ENCODE data around the gene IL17RE. TPM values are rescaled to one million over a fixed set of nuclear protein-coding genes. Genes with fewer than 3 reads are reported as not detected.
A peak's percentile ranks its signal among the peaks of the same experiment; 100 is the strongest.

IL17RE gene
- total and polyA plus RNA-seq, 11 donors: 0.65 to 6.9 (median 0.95) TPM

DNA sequence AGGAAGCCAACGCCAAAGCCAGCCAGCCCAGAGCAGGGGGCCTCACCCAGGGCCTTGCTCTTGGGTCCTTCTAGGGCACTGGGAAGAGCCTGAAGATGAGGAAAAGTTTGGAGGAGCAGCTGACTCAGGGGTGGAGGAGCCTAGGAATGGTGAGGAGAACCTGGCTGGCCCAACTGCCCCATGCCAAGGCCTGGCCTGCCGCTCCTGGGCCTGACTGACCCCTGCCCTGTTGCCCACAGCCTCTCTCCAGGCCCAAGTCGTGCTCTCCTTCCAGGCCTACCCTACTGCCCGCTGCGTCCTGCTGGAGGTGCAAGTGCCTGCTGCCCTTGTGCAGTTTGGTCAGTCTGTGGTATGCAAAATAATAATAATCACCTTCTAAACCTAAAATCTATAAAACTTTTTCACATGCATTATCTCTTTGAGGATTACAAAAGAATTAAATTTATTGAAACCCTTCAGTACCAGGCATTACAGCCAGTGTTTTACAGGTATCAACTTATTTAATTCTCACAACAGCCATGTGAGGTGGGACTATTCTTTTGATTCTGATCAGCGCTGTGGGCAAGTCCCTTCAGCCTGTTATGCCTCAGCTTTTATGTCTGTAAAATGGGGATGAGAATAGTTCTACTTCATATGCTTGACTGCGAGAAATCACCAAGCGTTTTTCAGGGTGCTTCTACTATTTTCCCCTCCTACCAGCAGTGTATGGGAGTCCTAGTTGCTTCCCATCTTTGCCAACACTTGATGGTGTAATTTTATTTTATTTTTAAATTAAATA is 15.8 kb downstream of the IL17RE start:
- Histone ChIP-seq H3K4me3 (peak overlapping the region in 1 of 12 donors; percentile 65), H3K27me3 (no peaks in the 10 kb centered on the region), H3K36me3 (peaks cover 0 to 24% (median 9%) of the 10 kb centered on the region in 9 donors), H3K27ac (peak overlapping the region in 1 of 12 donors; percentile 96), H3K9me3 (no peaks in the 10 kb centered on the region), H3K4me1 (peaks cover 4 to 42% (median 30%) of the 10 kb centered on the region in 12 donors)
- TF ChIP-seq, protein P1, sequence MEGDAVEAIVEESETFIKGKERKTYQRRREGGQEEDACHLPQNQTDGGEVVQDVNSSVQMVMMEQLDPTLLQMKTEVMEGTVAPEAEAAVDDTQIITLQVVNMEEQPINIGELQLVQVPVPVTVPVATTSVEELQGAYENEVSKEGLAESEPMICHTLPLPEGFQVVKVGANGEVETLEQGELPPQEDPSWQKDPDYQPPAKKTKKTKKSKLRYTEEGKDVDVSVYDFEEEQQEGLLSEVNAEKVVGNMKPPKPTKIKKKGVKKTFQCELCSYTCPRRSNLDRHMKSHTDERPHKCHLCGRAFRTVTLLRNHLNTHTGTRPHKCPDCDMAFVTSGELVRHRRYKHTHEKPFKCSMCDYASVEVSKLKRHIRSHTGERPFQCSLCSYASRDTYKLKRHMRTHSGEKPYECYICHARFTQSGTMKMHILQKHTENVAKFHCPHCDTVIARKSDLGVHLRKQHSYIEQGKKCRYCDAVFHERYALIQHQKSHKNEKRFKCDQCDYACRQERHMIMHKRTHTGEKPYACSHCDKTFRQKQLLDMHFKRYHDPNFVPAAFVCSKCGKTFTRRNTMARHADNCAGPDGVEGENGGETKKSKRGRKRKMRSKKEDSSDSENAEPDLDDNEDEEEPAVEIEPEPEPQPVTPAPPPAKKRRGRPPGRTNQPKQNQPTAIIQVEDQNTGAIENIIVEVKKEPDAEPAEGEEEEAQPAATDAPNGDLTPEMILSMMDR (IDR thresholded peaks at IDR 0.05): no peak
- no peak for TF ChIP-seq POLR2A (IDR thresholded peaks at IDR 0.05)
- intact Hi-C loops (cut with DNase I): loop anchor here in 2 of 10 donors (5.0 to 10.0 kb wide), 4 partner anchors 74 to 416 kb away; partner anchors contain the start of genes ARPC4 (in 1 of the 2), RPUSD3 (in 1 of the 2), TADA3 (in 1 of the 2) and TTLL3 (in 1 of the 2)
- no peak for DNase-seq
- WGBS, 4 donors: 90 to 95% (median 94%) methylated on average over 8 of the region's 8 CpGs
- no peak for ATAC-seq

DNA sequence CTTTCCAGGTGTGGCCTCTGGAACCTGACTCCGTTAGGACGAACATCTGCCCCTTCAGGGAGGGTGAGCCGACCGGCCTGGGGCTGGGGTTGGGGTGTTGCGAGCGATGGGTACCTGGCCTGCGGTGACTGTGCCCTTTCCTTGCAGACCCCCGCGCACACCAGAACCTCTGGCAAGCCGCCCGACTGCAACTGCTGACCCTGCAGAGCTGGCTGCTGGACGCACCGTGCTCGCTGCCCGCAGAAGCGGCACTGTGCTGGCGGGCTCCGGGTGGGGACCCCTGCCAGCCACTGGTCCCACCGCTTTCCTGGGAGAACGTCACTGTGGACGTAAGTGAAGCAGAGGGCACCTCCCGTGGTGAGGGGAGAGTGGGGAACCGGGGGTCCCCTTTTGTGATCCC is 25.5 kb downstream of the IL17RE start:
- Histone ChIP-seq H3K4me1 (peaks cover 0 to 13% (median 8%) of the 10 kb centered on the region in 12 donors), H3K9me3 (no peaks in the 10 kb centered on the region), H3K4me3 (no peak overlapping the region), H3K36me3 (peaks cover 0 to 62% (median 48%) of the 10 kb centered on the region in 9 donors), H3K27me3 (no peaks in the 10 kb centered on the region), H3K27ac (no peak overlapping the region)
- no peak for ATAC-seq
- intact Hi-C loops (cut with DNase I): no loop called here
- WGBS, 4 donors: 95 to 98% (median 97%) methylated on average over 8 to 23 of the region's 23 CpGs
- peak in 1 of 5 donors; percentile 64 for DNase-seq
- no peak for TF ChIP-seq POLR2A (IDR thresholded peaks at IDR 0.05)
- TF ChIP-seq, protein P1 (IDR thresholded peaks at IDR 0.05): no peak

DNA sequence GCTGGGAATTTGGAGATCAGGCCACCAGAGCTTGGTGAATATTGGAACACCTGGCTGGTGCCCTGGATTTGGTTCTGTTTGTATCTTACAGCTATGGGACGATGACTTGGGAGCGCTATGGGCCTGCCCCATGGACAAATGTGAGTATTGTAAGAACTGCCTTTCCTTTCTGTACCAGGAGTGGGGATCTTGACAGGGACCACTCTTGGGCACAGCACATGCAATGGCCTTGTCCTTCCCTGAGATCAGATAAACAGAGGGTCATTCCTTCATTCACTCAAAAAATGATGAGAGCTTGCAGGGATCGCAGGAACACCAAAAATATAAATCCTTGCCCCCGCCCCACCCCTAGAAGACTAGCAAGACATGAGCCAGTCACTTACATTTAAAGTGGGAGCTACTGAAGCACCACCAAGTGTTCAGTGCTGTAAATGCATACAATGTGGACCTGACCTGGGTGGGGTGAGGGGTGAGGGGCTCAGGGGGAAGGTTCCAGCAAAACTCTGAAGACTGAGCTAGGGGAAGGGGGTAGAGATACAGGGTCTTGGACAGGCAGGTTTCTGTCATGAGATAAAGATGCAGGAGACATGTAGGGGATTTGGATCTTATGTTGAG is 28.3 kb downstream of the IL17RE start:
- Histone ChIP-seq H3K27me3 (no peaks in the 10 kb centered on the region), H3K4me3 (no peak overlapping the region), H3K9me3 (no peaks in the 10 kb centered on the region), H3K36me3 (peaks cover 0 to 50% (median 31%) of the 10 kb centered on the region in 9 donors), H3K27ac (no peak overlapping the region), H3K4me1 (peaks cover 7 to 34% (median 23%) of the 10 kb centered on the region in 12 donors)
- TF ChIP-seq POLR2A (IDR thresholded peaks at IDR 0.05): no peak
- TF ChIP-seq, protein P1 (IDR thresholded peaks at IDR 0.05): no peak
- 94 to 97% (median 96%) methylated on average over 4 of the region's 4 CpGs for WGBS, 4 donors
- DNase-seq: peak in 1 of 5 donors; percentile 5
- ATAC-seq: no peak
- intact Hi-C loops (cut with DNase I): loop anchor here in 3 of 10 donors (5.0 to 10.0 kb wide), 3 partner anchors 81 to 296 kb away; no protein-coding TSS in a partner anchor

DNA sequence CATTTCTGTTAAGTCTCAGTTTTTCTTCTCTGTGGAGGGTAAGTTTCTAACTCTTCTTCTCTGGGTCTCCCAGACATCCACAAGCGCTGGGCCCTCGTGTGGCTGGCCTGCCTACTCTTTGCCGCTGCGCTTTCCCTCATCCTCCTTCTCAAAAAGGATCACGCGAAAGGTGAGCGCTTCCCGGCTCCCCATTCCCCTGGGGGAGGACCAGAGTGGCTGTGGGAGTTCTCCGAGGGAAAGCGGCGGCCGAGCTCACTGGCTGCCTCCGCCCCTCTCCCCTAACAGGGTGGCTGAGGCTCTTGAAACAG is 29.8 kb downstream of the IL17RE start:
- intact Hi-C loops (cut with DNase I): loop anchor here in 4 of 10 donors (2.0 to 10.0 kb wide), 5 partner anchors 16 to 295 kb away; partner anchors contain the start of gene IL17RC (in 1 of the 4)
- Histone ChIP-seq H3K27ac (peak overlapping the region; percentile 74 to 98 (median 93)), H3K9me3 (no peaks in the 10 kb centered on the region), H3K4me3 (peak overlapping the region in 11 of 12 donors; percentile 56 to 92 (median 76)), H3K27me3 (no peaks in the 10 kb centered on the region), H3K36me3 (peaks cover 0 to 55% (median 32%) of the 10 kb centered on the region in 9 donors), H3K4me1 (peaks cover 7 to 40% (median 23%) of the 10 kb centered on the region in 12 donors)
- TF ChIP-seq POLR2A (IDR thresholded peaks at IDR 0.05): peak in 1 of 2 donors; percentile 18
- TF ChIP-seq, protein P1 (IDR thresholded peaks at IDR 0.05): no peak
- WGBS, 4 donors: 5 to 11% (median 8%) methylated on average over 12 to 13 of the region's 13 CpGs
- ATAC-seq (no peak), DNase-seq (no peak)
